Cardiac fibroblast (primary cell): ENCODE data around the gene SCAMP4.

Source experiments
- DNase-seq, 2 donors: peaks; one replicate each; pipeline versions ENCODE4 v3.0.0 to v3.0.0-alpha.2; 2010; ENCODE audit warnings: low read depth in 2 of 2
- H3K4me3 ChIP-seq, 2 donors: replicated peaks in 1 of 2; 1 replicate in 1 of 2; 2 replicates in 1 of 2; pipeline ENCODE4 v1.5.1; 2011; ENCODE audit warnings: low read depth in 2 of 2, low read length in 2 of 2, mild to moderate bottlenecking in 2 of 2, moderate library complexity in 1 of 2
- CTCF ChIP-seq: IDR thresholded peaks from one replicate; pipeline ENCODE4 v1.5.1; 2011; ENCODE audit warnings: low read depth, mild to moderate bottlenecking, low read length, inconsistent platforms

The SCAMP4 gene

GRCh38 chr19:1905110-1905862, at the start of gene SCAMP4, which contains the start of gene ADAT3:
TSS of gene SCAMP4 (plus strand) at chr19:1905399. CDS start at chr19:1915020, 9,621 bp downstream.
TSS of gene ADAT3 (plus strand) at chr19:1905399. CDS start at chr19:1912048, 6,649 bp downstream.
- DNase-seq = peak; percentile 99
- peak within 1 kb of the TSS; percentile 73 to 79 for H3K4me3 ChIP-seq

GRCh38 chr19:1855828-1856255, 49.4 kb upstream of the SCAMP4 start:
- no peak for TF ChIP-seq CTCF
- peak in 1 of 2 donors; percentile 39 for DNase-seq
- peak overlapping the region; percentile 11 to 44 for H3K4me3 ChIP-seq

More at GRCh38 chr19:1905110-1905862, at the start of gene SCAMP4, which contains the start of gene ADAT3:
- TF ChIP-seq CTCF = no peak

- TF ChIP-seq CTCF = no peak
- no peak for DNase-seq
- peak overlapping the region; percentile 32 to 41 for H3K4me3 ChIP-seq
These were observed 48.9 kb upstream of the SCAMP4 start for GRCh38 chr19:1856345-1856697.

- H3K4me3 ChIP-seq = peak overlapping the region; percentile 32 to 46
- TF ChIP-seq CTCF = no peak
- DNase-seq = peak; percentile 79 to 87
These were observed 48.2 kb upstream of the SCAMP4 start for GRCh38 chr19:1856698-1857603.

- no peak for DNase-seq
- no peak for TF ChIP-seq CTCF
- H3K4me3 ChIP-seq = peak overlapping the region in 1 of 2 donors; percentile 46
These were observed 47.4 kb upstream of the SCAMP4 start for GRCh38 chr19:1857648-1858326.

GRCh38 chr19:1858412-1859081, 46.7 kb upstream of the SCAMP4 start:
- no peak overlapping the region for H3K4me3 ChIP-seq
- no peak for TF ChIP-seq CTCF
- DNase-seq = no peak
